CD4-positive, alpha-beta T cell treated with Interleukin-6 at 100 ng/mL for 8 hours (primary cell): Measurements from ENCODE around the gene ADAM12.
"Not testable (repeated sequence)": the region's sequence is repeated elsewhere in the genome, so short reads cannot be mapped to it uniquely, and the experiment has no call there.

ENCODE experiments used
- DNase-seq: peaks from one replicate; pipeline ENCODE4 v3.0.0-alpha.2; 2020; ENCODE audit warnings: mixed read lengths, low spot score

Gene ADAM12

DNA sequence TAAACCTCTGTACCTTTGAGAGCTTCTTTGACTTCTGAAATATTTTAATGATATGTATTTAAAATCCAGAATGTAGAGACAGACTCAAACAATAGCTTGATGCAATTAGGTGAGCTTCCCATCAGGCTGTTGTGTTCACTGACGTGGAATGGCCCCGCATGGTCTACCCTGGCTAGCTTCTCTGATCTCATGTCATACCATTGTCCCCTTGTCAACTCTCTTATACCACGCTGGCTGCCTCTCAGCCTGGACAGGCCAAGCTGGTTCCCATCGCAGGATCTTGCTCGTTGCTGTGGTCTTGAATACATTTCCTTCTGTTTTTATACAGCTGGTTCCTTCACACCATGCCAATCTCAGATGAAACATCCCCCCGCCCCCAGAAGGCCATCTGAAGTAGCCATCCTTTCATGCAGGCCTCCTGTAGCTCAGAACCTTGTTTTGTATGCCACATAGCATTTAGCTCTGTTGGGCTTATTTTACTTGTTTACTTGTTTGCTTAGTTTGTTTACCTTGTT, 407.7 kb downstream of the ADAM12 start:
- DNase-seq, result no peak

- DNase-seq, result no peak
Measured at GRCh38 chr10:125979976-125980375, 408.3 kb downstream of the ADAM12 start.

- DNase-seq, result no peak
Measured at GRCh38 chr10:125976960-125977605, 411.2 kb downstream of the ADAM12 start.

- not testable (repeated sequence) for DNase-seq
Measured at GRCh38 chr10:125970077-125970630, 418.1 kb downstream of the ADAM12 start.

GRCh38 chr10:125967533-125967932, 420.7 kb downstream of the ADAM12 start:
- no peak for DNase-seq

DNA sequence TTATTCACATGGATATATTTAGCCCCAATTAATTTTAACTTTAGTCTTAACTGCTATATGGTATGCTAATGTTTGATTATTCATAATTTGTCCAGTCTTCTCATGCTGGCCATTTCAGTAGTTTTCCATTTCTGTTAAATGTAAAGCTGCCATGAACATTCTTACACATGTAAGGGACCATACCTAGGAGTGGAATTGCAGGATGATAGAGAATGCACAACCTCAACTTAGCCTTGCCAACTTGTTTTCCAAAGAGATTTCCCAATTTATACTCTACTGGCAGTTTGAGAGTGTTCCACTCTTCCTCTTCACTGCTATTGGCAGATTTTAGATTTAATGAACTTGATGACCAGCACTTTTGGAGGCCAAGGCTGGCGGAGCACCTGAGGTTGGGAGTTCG, 423.7 kb downstream of the ADAM12 start:
- DNase-seq, result no peak
